Gastrocnemius medialis (tissue), 4 donors: ENCODE data around the gene RTP4.

Experiments used
- CTCF ChIP-seq, 5 experiments: fragments of 450-650 bp in 3 of 5; fragments of 200-600 bp in 2 of 5; sonication (generic) in 2 of 5; IDR thresholded peaks in 4 of 5; conservative IDR thresholded peaks in 1 of 5; 1 replicate in 4 of 5; 2 replicates in 1 of 5; pipeline ENCODE4 v1.5.1; 2016 to 2019; ENCODE audit warnings: antibody characterized with exemption in 5 of 5, mild to moderate bottlenecking in 3 of 5, moderate library complexity in 3 of 5
- POLR2A ChIP-seq, 2 donors: fragments of 450-650 bp; IDR thresholded peaks; one replicate each; pipeline ENCODE4 v1.6.1; 2017; ENCODE audit warnings: antibody characterized with exemption in 2 of 2, mild to moderate bottlenecking in 2 of 2, moderate library complexity in 2 of 2

DNA sequence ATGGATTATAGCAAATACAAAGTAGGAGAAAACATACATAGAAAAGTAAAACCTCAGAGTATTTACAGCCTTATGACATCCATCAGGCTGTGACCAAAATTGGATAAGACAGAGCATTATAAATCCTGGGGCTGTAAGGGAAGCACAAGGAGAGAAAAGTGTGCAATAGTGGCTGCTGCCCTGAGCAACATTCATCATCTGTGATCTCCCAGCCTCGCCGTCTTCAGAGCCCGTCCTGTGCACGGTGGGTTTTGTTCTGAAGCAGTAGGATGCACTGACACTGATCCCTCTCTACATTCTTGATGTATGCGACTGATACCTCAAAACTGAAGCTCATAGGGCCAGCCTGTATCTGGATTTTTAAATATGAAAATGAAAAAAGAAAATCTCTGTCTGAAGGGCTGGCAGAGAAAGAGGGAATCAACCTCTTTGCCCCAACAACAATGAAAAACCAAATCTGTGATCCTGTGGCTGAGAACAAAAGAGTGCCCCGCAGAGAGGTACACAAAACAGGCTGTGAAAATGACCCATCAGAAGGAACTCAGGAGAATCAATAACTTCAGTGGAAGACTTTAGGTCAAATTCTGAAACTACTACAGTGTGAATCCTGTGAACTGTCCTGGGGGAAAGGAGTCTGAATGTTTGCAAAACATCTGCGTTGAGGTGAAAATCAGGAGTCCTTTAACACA is 8.2 kb upstream of the RTP4 start:
- no peak for TF ChIP-seq CTCF (IDR thresholded peaks at IDR 0.05 in 4 of 5, conservative IDR thresholded peaks at IDR 0.05 in 1 of 5)
- no peak for TF ChIP-seq POLR2A (IDR thresholded peaks at IDR 0.05)
